ENCODE measurements around the gene LRCH2. TPM values are rescaled to one million over a fixed set of nuclear protein-coding genes. Genes with fewer than 3 reads are reported as not detected.
"Not testable (repeated sequence)": the region's sequence is repeated elsewhere in the genome, so short reads cannot be mapped to it uniquely, and the experiment has no call there.

LRCH2 gene
- total RNA-seq, 1 donor from 2014 or later = not detected

DNA sequence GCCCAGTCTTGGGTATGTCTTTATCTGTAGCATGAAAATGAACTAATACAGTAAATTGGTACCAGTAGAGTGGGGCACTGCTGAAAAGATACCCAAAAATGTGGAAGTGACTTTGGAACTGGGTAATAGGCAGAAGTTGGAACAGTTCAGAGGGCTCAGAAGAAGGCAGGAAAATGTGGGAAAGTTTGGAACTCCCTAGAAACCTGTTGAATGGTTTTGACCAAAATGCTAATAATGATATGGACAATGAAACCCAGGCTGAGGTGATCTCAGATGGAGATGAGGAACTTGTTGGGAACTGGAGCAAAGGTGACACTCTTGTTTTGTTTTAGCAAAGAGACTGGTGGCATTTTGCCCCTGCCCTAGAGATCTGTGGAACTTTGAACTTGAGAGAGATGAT is 24.3 kb downstream of the LRCH2 start:
- DNase-seq (ENCODE audit: low read depth) = not testable (repeated sequence)

GRCh38 chrX:115204040-115204439 is 29.9 kb downstream of the LRCH2 start:
- no peak for DNase-seq (ENCODE audit: low read depth)

GRCh38 chrX:115192244-115192700 is 41.6 kb downstream of the LRCH2 start:
- no peak for DNase-seq (ENCODE audit: low read depth)

GRCh38 chrX:115191490-115192243 is 42.2 kb downstream of the LRCH2 start:
- no peak for DNase-seq (ENCODE audit: low read depth)

DNA sequence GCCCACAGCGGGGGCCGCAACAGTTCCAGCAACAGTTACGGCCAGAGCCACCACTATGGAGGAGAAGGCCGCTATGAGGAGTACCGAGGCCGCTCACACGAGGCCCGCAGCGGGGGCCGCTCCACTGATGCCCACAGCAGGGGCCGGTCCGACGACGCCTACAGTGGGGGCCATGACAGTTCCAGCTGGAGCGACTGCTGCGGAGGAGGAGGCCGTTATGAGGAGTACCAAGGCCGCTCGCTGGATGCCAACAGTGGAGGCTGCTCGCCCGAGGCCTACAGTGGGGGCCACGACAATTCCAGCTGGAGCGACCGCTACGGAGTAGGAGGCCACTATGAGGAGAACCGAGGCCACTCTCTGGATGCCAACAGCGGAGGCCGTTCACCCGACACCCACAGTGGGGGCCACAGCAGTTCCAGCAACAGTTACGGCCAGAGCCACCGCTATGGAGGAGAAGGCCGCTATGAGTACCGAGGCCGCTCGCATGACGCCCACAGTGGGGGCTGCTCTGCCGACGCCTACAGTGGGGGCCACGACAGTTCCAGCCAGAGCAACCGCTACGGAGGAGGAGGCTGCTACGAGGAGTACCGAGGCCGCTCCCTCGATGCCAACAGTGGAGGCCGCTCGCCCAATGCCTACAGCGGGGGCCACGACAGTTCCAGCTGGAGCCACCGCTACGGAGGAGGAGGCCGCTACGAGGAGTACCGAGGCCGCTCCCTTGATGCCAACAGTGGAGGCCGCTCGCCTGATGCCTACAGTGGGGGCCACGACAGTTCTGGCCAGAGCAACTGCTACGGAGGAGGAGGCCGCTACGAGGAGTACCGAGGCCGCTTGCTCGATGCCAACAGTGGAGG is 43.0 kb downstream of the LRCH2 start:
- DNase-seq (ENCODE audit: low read depth) = no peak

GRCh38 chrX:115189646-115190635 is 44.0 kb downstream of the LRCH2 start:
- no peak for DNase-seq (ENCODE audit: low read depth)

GRCh38 chrX:115189110-115189509 is 44.8 kb downstream of the LRCH2 start, which contains the start of gene RBMXL3:
Gene RBMXL3, plus strand, starts transcription at chrX:115189410. Its CDS starts 32 bp downstream, at chrX:115189442.
- no peak for DNase-seq (ENCODE audit: low read depth)

GRCh38 chrX:115183980-115184379 is 49.9 kb downstream of the LRCH2 start:
- DNase-seq (ENCODE audit: low read depth) = no peak

GRCh38 chrX:115178473-115178872 is 55.4 kb downstream of the LRCH2 start:
- DNase-seq (ENCODE audit: low read depth) = no peak

GRCh38 chrX:115177932-115178331 is 56.0 kb downstream of the LRCH2 start:
- no peak for DNase-seq (ENCODE audit: low read depth)

DNA sequence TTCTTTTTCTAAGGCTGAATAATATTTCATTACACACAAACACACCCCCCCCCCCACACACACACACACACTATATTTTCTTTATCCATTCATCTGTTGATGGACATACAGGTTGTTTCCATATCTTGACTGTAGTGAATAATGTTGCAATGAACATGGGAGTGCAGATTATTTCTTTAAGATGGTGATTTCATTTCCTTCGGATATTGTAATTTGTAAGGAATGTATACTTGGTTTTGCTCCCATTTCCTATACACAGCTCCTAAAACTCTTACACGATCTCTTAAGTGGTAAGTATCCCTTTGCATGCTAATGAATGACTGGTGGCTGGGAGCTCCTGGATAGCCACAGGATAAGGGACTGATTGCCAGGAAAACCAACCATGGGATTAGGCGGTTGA is 59.3 kb downstream of the LRCH2 start:
- DNase-seq (ENCODE audit: low read depth) = no peak

DNA sequence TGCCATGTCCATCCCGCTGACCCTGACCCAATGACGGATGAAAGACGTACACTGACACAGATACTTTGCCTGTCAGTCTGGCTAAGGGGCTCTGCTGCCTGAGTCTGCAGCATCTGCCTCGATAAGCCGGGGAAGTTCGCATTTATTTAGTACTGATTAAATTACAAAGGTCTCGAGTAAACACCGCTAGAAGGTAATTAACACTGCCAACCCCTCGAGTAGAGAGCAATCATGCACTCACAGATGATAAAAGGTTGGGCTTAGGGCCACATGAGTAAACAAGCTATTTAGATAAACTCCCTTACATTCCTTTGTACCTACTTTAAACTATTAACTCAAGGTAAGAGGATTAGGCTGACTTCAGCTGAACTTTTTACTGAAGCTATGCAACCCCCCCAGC is 60.7 kb downstream of the LRCH2 start:
- no peak for DNase-seq (ENCODE audit: low read depth)

DNA sequence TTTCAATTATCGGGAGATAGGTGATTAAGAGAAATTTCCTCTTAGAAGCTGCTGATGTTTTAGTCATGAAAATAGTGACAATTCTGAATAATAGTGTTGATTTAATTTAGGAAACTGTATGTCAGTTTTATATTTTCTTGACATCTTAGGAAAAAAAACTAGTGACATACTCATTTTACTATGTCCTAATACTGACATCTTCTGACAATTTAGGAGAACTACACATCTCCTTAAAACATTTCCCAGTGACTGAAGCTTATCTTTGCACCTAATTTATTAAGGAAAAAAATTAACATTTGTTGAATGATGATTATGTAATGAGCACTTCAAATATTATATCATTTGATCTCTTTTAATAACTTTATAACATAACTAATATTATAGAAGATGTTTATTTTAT is 86.7 kb downstream of the LRCH2 start:
- DNase-seq (ENCODE audit: low read depth) = peak; percentile 2

GRCh38 chrX:115142057-115142456 is 91.8 kb downstream of the LRCH2 start:
- no peak for DNase-seq (ENCODE audit: low read depth)

DNA sequence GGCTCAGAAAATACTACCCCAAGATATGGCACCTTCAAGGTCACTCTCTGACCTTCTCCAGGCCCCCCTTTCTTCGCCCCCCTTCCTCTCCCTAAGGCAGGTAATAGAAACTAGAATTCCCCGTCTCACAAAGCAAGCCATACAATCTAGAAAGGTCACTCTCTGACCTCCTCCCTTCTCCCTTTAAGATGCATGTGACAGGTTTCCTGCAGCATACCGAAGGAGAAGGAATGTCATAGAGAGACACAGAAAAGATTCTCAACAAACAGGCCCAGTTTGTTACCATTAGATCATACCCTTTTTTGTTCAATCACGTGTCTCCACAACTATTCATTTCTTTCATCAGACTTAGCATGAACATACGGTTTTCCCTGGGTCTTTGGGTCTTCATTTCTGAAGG is 95.9 kb downstream of the LRCH2 start:
- DNase-seq (ENCODE audit: low read depth) = no peak

DNA sequence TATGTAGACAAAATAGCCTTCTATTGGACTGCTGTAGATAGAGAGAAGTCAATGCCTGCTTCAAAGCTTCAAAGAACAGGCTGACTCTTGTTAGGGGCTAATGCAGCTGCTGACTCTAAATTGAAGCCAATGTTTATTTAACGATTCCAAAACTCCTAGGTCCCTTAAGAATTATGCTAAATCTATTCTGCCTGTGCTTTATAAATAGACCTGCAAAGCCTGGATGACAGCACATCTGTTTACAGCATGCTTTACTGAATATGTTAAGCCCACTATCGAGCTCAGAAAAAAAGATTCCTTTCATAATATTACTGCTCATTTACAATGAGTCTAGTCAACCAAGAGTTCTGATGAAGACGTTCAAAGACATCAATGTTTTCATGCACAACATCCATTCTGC is 99.5 kb downstream of the LRCH2 start:
- DNase-seq (ENCODE audit: low read depth) = no peak

- no peak for DNase-seq (ENCODE audit: low read depth)
Observed at GRCh38 chrX:115112411-115112810, 121.5 kb downstream of the LRCH2 start.

GRCh38 chrX:115098897-115099296 is 135.0 kb downstream of the LRCH2 start:
- no peak for DNase-seq (ENCODE audit: low read depth)

DNA sequence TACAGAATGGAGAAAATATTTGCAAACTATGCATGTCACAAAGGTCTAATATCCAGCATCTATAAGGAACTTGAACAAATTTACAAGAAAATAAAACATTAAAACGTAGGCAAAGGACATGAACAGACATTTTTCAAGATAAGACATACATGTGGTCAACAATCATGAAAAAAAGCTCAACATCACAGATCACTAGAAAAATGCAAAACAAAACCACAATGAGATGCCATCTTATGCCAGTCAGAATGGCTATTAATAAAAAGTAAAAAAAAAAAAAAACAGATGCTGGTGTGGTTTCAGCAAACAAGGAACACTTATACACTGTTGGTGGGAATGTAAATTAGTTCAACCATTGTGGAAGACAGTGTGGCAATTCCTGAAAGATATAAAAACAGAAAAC is 140.7 kb downstream of the LRCH2 start:
- no peak for DNase-seq (ENCODE audit: low read depth)

GRCh38 chrX:115089419-115089818 is 144.5 kb downstream of the LRCH2 start:
- no peak for DNase-seq (ENCODE audit: low read depth)

DNA sequence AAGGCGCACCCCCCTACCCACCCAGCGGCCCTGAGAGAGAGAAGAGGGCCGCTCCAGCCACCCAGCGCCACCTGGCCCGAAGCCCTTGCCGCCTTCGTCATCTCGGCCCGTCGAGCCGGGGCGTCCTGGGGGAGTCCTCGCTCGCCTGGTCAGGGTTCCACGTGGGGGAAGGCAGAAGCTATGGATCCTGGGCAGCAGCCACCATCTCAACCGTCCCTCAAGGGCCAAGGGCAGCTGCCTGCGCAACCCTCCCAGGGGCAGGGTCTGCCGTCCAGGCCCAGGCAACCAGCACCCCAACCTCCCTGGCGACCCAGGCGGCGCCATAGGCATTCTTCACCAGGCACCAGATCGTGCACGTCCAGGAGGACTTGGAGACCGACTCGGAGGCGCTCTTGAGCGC is 165.0 kb downstream of the LRCH2 start:
- no peak for DNase-seq (ENCODE audit: low read depth)

Data from myocyte (in vitro differentiated cells).